NCI-H1417 treated with DMSO at 0.1 percent for 48 hours (cell line): ENCODE results near the gene CCDC6.
"Not testable (repeated sequence)": the region's sequence is repeated elsewhere in the genome, so short reads cannot be mapped to it uniquely, and the experiment has no call there.

Source experiments
- DNase-seq: peaks from one replicate; lab custom pipeline; 2025; lab: John Stamatoyannopoulos, UW

CCDC6 gene

GRCh38 chr10:59808896-59809643 lies 97.3 kb downstream of the CCDC6 start:
- no peak for DNase-seq

GRCh38 chr10:59807629-59808620 lies 98.4 kb downstream of the CCDC6 start:
- no peak for DNase-seq

- no peak for DNase-seq
These were observed 101.3 kb downstream of the CCDC6 start for GRCh38 chr10:59805014-59805413.

- DNase-seq = no peak
These were observed 102.1 kb downstream of the CCDC6 start for GRCh38 chr10:59804220-59804619.

GRCh38 chr10:59803714-59804113 lies 102.6 kb downstream of the CCDC6 start:
- no peak for DNase-seq

- no peak for DNase-seq
These were observed 105.2 kb downstream of the CCDC6 start for GRCh38 chr10:59801171-59801570.

GRCh38 chr10:59799421-59799820 lies 106.9 kb downstream of the CCDC6 start:
- no peak for DNase-seq

GRCh38 chr10:59793919-59794318 lies 112.4 kb downstream of the CCDC6 start:
- no peak for DNase-seq

- DNase-seq = no peak
These were observed 113.5 kb downstream of the CCDC6 start for GRCh38 chr10:59792812-59793211.

GRCh38 chr10:59791601-59792000 lies 114.8 kb downstream of the CCDC6 start:
- DNase-seq = no peak

GRCh38 chr10:59790080-59790479 lies 116.3 kb downstream of the CCDC6 start:
- not testable (repeated sequence) for DNase-seq

GRCh38 chr10:59788914-59789313 lies 117.4 kb downstream of the CCDC6 start:
- DNase-seq = not testable (repeated sequence)

- DNase-seq = not testable (repeated sequence)
These were observed 119.3 kb downstream of the CCDC6 start for GRCh38 chr10:59787032-59787431.

GRCh38 chr10:59785476-59785875 lies 120.9 kb downstream of the CCDC6 start:
- not testable (repeated sequence) for DNase-seq

- no peak for DNase-seq
These were observed 124.8 kb downstream of the CCDC6 start for GRCh38 chr10:59781511-59781910.

- DNase-seq = no peak
These were observed 126.4 kb downstream of the CCDC6 start for GRCh38 chr10:59779756-59780533.

GRCh38 chr10:59774451-59774850 lies 131.9 kb downstream of the CCDC6 start:
- no peak for DNase-seq

- no peak for DNase-seq
These were observed 133.3 kb downstream of the CCDC6 start for GRCh38 chr10:59773088-59773487.

- no peak for DNase-seq
These were observed 135.1 kb downstream of the CCDC6 start for GRCh38 chr10:59771162-59771807.

GRCh38 chr10:59770689-59771088 lies 135.7 kb downstream of the CCDC6 start:
- DNase-seq = no peak

GRCh38 chr10:59762505-59762904 lies 143.9 kb downstream of the CCDC6 start:
- no peak for DNase-seq

GRCh38 chr10:59757966-59758365 lies 148.4 kb downstream of the CCDC6 start:
- DNase-seq = no peak
